CD4-positive, CD25-positive, alpha-beta regulatory T cell (primary cell): ENCODE measurements around the gene TLX1. TPM values are rescaled to one million over a fixed set of nuclear protein-coding genes. Genes with fewer than 3 reads are reported as not detected.
A peak's percentile ranks its signal among the peaks of the same experiment; 100 is the strongest.

ENCODE experiments used
- ATAC-seq, 2 donors: fragments of 150-1000 bp; cut with Tn5 transposase; one replicate each; pipeline ENCODE4 v1.10.0; 2021; ENCODE audit warnings: low read depth in 2 of 2, moderate number of reproducible peaks in 2 of 2, moderate library complexity in 1 of 2
- DNase-seq, 3 donors: peaks; one replicate each; pipeline versions ENCODE4 v3.0.0 to v3.0.0-alpha.2; 2012 to 2022; ENCODE audit warnings: mixed read lengths in 1 of 3
- H3K27ac ChIP-seq: one replicate; pipeline ENCODE4 v1.7.0; 2013; ENCODE audit warnings: mild to moderate bottlenecking, low read length; ENCODE audit not compliant: insufficient read depth, poor library complexity, severe bottlenecking
- H3K27me3 ChIP-seq: one replicate; pipeline ENCODE4 v1.7.0; 2013; ENCODE audit warnings: low read length; ENCODE audit not compliant: control insufficient read depth, insufficient read depth
- H3K36me3 ChIP-seq: one replicate; pipeline ENCODE4 v1.7.0; 2013; ENCODE audit warnings: mild to moderate bottlenecking, low read length, moderate library complexity; ENCODE audit not compliant: control insufficient read depth, insufficient read depth
- H3K4me1 ChIP-seq: 2 replicates; pipeline ENCODE4 v1.7.0; 2013; ENCODE audit warnings: mild to moderate bottlenecking, low read length; ENCODE audit not compliant: insufficient read depth, control insufficient read depth, poor library complexity, severe bottlenecking
- H3K4me3 ChIP-seq: one replicate; pipeline ENCODE4 v1.7.0; 2013; ENCODE audit warnings: low read depth, mild to moderate bottlenecking, low read length, moderate library complexity
- H3K9me3 ChIP-seq, 2 experiments: 1 replicate in 1 of 2; 2 replicates in 1 of 2; pipeline ENCODE4 v1.7.0; 2013; ENCODE audit warnings: low read length in 2 of 2, mild to moderate bottlenecking in 1 of 2, moderate library complexity in 1 of 2; ENCODE audit not compliant: control insufficient read depth in 2 of 2
- H3K27ac Mint-ChIP-seq, 3 donors: one replicate each; pipeline ENCODE4 v1.8.0; 2020 to 2022; ENCODE audit warnings: mild to moderate bottlenecking in 3 of 3, mixed read lengths in 3 of 3, moderate library complexity in 2 of 3
- H3K27me3 Mint-ChIP-seq: one replicate; pipeline ENCODE4 v1.8.0; 2022; ENCODE audit warnings: mild to moderate bottlenecking, mixed read lengths
- H3K36me3 Mint-ChIP-seq: one replicate; pipeline ENCODE4 v1.8.0; 2020; ENCODE audit warnings: mixed read lengths
- H3K4me1 Mint-ChIP-seq, 4 donors: one replicate each; pipeline ENCODE4 v1.8.0; 2020 to 2022; ENCODE audit warnings: mixed read lengths in 4 of 4, mild to moderate bottlenecking in 1 of 4
- H3K4me3 Mint-ChIP-seq, 4 donors: one replicate each; pipeline ENCODE4 v1.8.0; 2020 to 2022; ENCODE audit warnings: mild to moderate bottlenecking in 4 of 4, mixed read lengths in 4 of 4, moderate library complexity in 3 of 4
- H3K9me3 Mint-ChIP-seq, 7 donors: one replicate each; pipeline ENCODE4 v1.8.0; 2020 to 2022; ENCODE audit warnings: mixed read lengths in 7 of 7, mild to moderate bottlenecking in 3 of 7, moderate library complexity in 2 of 7
- polyA plus RNA-seq, 4 donors: library from polyadenylated mRNA; unstranded; fragments of 300-500 nt; fragmentation: Illumina TruSeq; gene quantifications; one replicate each; pipeline ENCODE4 v1.2.3, GENCODE V29; 2021
- total RNA-seq: library from RNA; stranded (reverse); gene quantifications from one replicate; pipeline ENCODE4 v1.2.3, GENCODE V29; 2022

TLX1 gene
- total RNA-seq (not detected), polyA plus RNA-seq (not detected)

DNA sequence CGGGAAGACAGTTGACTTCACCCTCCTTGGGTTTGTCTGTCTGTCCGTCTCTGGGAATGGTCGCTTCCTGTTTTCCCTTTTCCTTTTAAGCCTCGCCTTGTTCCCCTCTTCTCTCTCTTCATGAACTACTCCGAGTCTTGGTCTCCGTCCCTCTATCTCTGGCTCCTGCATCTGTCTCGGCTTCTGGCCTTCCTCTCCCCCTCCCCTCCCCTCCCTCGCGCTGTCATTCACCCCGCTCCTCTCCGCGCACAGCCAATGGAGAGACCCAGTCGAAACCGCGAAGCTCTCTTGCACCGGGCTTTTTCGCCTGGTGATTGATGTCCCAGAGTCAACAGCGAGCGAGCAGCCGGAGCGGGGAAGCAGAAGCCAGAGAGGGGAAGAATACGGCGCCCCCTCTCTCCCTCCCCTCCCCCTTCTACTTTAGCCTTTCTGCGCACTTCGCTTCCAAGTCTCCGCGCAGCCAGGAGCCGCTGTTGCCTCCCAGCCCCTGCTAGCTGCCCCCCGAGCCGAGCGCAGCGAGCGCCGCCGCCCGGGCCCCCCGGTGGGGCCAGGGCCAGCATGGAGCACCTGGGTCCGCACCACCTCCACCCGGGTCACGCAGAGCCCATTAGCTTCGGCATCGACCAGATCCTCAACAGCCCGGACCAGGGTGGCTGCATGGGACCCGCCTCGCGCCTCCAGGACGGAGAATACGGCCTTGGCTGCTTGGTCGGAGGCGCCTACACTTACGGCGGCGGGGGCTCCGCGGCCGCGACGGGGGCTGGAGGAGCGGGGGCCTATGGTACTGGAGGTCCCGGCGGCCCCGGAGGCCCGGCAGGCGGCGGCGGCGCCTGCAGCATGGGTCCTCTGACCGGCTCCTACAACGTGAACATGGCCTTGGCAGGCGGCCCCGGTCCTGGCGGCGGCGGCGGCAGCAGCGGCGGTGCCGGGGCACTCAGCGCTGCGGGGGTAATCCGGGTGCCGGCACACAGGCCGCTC lies at the start of gene TLX1:
TSS of gene TLX1 (plus strand) at position 317 of the 978 bp plus-strand sequence. CDS start at position 559, 242 bp downstream.
- H3K9me3 Mint-ChIP-seq: peaks cover 0 to 5% (median 0%) of the 10 kb centered on the region in 7 donors
- Histone ChIP-seq H3K4me3 (no peak within 1 kb of the TSS), H3K4me1 (peaks cover 42% of the 10 kb centered on the region), H3K27ac (no peak within 1 kb of the TSS), H3K27me3 (peaks cover 36% of the 10 kb centered on the region), H3K9me3 (no peaks in the 10 kb centered on the region), H3K36me3 (no peaks in the 10 kb centered on the region)
- H3K27me3 Mint-ChIP-seq: peaks cover 87% of the 10 kb centered on the region
- H3K4me3 Mint-ChIP-seq: peak within 1 kb of the TSS; percentile 16 to 84 (median 66)
- no peak for ATAC-seq
- no peaks in the 10 kb centered on the region for H3K36me3 Mint-ChIP-seq
- H3K27ac Mint-ChIP-seq: no peak within 1 kb of the TSS
- DNase-seq: no peak
- peaks cover 0 to 41% (median 17%) of the 10 kb centered on the region in 4 donors for H3K4me1 Mint-ChIP-seq

DNA sequence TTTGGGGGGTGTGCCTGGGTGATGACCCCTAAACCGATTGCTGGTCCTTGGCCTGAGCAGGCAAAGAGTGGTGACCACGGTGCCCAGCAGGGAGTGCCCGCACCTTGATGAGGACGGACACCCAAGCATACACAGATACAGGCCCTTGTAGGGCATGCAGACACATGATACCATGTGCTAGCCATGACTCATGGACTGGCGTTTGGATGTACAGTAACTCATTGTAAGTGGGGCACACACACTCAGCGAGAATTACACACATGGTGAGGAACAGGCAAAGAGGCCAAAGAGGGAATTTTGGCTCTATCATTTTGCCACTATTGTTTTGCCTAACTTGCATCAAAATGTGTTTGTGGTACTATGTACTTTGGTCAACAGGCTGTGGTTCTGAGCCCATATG lies 45.3 kb upstream of the TLX1 start:
- H3K27me3 Mint-ChIP-seq: peaks cover 78% of the 10 kb centered on the region

DNA sequence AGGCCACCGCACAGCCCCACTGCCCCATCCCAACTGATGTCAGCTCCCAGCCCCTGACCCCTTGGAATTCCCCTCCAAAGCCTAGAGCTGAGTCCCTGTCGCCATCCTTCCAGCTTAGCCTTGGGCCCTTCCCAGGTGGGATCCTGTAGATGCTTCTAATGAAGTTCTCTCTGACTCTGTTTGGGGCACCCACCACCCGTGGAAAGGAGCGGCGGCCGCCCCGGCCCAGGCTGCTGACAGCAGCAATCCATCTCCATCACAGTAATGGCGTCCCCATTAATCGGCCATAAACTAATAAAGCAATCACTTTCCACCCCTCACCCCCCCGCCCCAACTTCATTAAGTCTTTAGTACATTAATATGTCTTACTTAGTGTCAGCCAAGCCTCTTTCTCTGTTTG lies 43.7 kb upstream of the TLX1 start:
- H3K4me3 ChIP-seq: no peak overlapping the region
- H3K36me3 ChIP-seq: no peaks in the 10 kb centered on the region
- no peaks in the 10 kb centered on the region for H3K9me3 ChIP-seq
- H3K4me1 Mint-ChIP-seq: no peaks in the 10 kb centered on the region
- H3K4me1 ChIP-seq: no peaks in the 10 kb centered on the region
- peaks cover 79% of the 10 kb centered on the region for H3K27me3 Mint-ChIP-seq
- DNase-seq (no peak), ATAC-seq (no peak)
- no peak overlapping the region for H3K27ac ChIP-seq
- no peak overlapping the region for H3K27ac Mint-ChIP-seq
- peaks cover 0 to 2% (median 0%) of the 10 kb centered on the region in 7 donors for H3K9me3 Mint-ChIP-seq
- peaks cover 8% of the 10 kb centered on the region for H3K27me3 ChIP-seq
- no peaks in the 10 kb centered on the region for H3K36me3 Mint-ChIP-seq
- H3K4me3 Mint-ChIP-seq: peak overlapping the region in 1 of 4 donors; percentile 18

More for the DNA sequence above, 45.3 kb upstream of the TLX1 start:
- Mint-ChIP-seq H3K27ac (no peak overlapping the region), H3K4me3 (no peak overlapping the region), H3K9me3 (peaks cover 0 to 2% (median 0%) of the 10 kb centered on the region in 7 donors), H3K4me1 (no peaks in the 10 kb centered on the region), H3K36me3 (no peaks in the 10 kb centered on the region)
- H3K4me3 ChIP-seq: no peak overlapping the region
- H3K9me3 ChIP-seq: no peaks in the 10 kb centered on the region
- DNase-seq (no peak), ATAC-seq (no peak)
- peaks cover 11% of the 10 kb centered on the region for H3K27me3 ChIP-seq
- H3K36me3 ChIP-seq: no peaks in the 10 kb centered on the region
- no peaks in the 10 kb centered on the region for H3K4me1 ChIP-seq
- no peak overlapping the region for H3K27ac ChIP-seq

DNA sequence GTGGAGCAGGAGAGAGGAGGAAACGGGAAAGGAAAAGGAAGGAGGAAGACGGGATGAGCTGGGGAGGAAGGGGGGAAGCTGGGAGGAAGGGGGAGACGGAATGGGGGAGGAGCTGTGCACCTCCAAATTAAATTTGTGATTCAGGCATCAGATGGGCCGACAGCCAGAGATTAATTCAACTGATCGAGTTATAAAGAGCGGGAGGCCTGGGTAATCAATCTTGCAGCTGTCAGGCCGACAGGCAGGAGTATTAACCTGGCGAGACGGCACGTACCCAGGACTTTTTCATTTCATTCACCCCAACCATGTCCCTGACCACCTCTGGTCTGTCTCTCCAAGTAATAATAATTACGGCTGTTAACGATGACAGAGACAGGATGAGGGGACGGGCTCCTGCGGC lies 43.1 kb upstream of the TLX1 start:
- H3K4me3 Mint-ChIP-seq: no peak overlapping the region
- H3K27me3 ChIP-seq: peaks cover 5% of the 10 kb centered on the region
- no peaks in the 10 kb centered on the region for H3K4me1 Mint-ChIP-seq
- H3K27ac ChIP-seq: no peak overlapping the region
- H3K36me3 Mint-ChIP-seq: no peaks in the 10 kb centered on the region
- ATAC-seq (no peak), DNase-seq (no peak)
- no peaks in the 10 kb centered on the region for H3K36me3 ChIP-seq
- H3K9me3 ChIP-seq: no peaks in the 10 kb centered on the region
- H3K27ac Mint-ChIP-seq: no peak overlapping the region
- peaks cover 79% of the 10 kb centered on the region for H3K27me3 Mint-ChIP-seq
- H3K4me1 ChIP-seq: no peaks in the 10 kb centered on the region
- H3K4me3 ChIP-seq: no peak overlapping the region
- peaks cover 0 to 2% (median 0%) of the 10 kb centered on the region in 7 donors for H3K9me3 Mint-ChIP-seq

DNA sequence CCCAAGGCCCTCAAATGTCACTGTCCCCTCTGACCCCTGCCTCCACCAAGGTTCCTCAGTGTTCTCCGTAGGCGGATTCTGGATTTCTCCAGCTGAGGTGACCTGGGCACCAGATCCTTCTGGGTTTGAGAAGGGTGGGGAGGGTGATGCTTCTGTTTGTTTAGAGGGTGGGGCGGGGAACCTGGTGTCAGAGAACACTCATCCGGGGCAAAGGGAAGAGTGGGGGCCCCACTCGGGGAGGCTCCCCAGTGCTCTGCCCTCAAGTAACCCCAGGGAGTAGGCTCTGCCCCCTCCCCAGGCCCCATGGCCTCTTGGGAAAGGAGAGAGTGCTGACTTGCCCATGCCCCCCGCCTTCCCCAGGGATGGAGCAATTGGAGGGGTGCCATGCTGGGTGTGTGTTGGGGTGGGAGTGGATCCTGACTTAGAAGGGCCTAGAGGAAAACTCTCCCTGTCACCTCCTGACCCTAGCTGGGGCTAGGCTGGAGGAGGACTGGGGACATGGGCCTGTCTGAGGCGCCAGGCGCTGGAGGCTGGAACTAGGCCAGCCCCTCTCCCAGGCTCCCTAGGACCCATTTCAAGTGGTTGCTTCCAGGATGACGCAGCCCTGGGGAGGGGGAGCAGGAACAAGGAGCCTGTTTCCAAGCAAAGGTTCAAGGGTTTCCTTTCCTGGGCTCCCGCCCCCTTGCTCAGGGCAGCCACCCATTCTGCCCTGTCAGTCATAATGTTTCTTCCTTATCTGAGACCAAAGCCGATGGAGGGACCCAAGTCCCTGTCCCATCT lies 41.4 kb upstream of the TLX1 start:
- Histone ChIP-seq H3K36me3 (no peaks in the 10 kb centered on the region), H3K4me3 (no peak overlapping the region), H3K9me3 (no peaks in the 10 kb centered on the region), H3K27me3 (peaks cover 5% of the 10 kb centered on the region), H3K4me1 (no peaks in the 10 kb centered on the region), H3K27ac (no peak overlapping the region)
- H3K27ac Mint-ChIP-seq: no peak overlapping the region
- H3K27me3 Mint-ChIP-seq: peaks cover 77% of the 10 kb centered on the region
- ATAC-seq (no peak), DNase-seq (no peak)
- H3K4me3 Mint-ChIP-seq: no peak overlapping the region
- H3K9me3 Mint-ChIP-seq: peaks cover 0 to 1% (median 0%) of the 10 kb centered on the region in 7 donors
- no peaks in the 10 kb centered on the region for H3K36me3 Mint-ChIP-seq
- no peaks in the 10 kb centered on the region for H3K4me1 Mint-ChIP-seq

DNA sequence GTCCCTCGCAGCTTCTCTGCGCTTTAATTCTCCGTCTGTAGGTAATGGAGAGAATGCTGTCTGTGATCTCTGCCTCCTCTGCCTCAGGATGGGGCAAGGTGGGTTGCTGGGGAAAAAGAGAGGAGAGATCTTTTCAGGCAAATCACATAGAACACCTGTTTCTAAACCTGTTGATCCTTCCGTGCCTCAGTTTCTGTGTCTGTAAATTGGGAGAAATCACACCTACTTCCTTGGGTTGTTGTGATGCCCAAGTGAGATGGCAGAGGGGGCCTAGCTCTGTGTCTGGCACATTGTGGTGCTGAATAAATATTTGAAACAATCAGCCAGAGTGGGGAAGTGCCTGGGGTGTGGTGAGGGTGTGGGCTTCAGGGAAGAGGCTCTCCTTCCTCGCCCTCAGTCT lies 40.5 kb upstream of the TLX1 start:
- H3K4me1 Mint-ChIP-seq: peaks cover 0 to 2% (median under 1%) of the 10 kb centered on the region in 4 donors
- Histone ChIP-seq H3K4me1 (peaks cover 3% of the 10 kb centered on the region), H3K4me3 (no peak overlapping the region), H3K36me3 (no peaks in the 10 kb centered on the region), H3K27me3 (peaks cover 5% of the 10 kb centered on the region), H3K9me3 (no peaks in the 10 kb centered on the region), H3K27ac (no peak overlapping the region)
- ATAC-seq (no peak), DNase-seq (no peak)
- peaks cover 68% of the 10 kb centered on the region for H3K27me3 Mint-ChIP-seq
- H3K4me3 Mint-ChIP-seq: no peak overlapping the region
- no peaks in the 10 kb centered on the region for H3K36me3 Mint-ChIP-seq
- H3K9me3 Mint-ChIP-seq: peaks cover 0 to 1% (median 0%) of the 10 kb centered on the region in 7 donors
- H3K27ac Mint-ChIP-seq: peak overlapping the region in 1 of 3 donors; percentile 21

DNA sequence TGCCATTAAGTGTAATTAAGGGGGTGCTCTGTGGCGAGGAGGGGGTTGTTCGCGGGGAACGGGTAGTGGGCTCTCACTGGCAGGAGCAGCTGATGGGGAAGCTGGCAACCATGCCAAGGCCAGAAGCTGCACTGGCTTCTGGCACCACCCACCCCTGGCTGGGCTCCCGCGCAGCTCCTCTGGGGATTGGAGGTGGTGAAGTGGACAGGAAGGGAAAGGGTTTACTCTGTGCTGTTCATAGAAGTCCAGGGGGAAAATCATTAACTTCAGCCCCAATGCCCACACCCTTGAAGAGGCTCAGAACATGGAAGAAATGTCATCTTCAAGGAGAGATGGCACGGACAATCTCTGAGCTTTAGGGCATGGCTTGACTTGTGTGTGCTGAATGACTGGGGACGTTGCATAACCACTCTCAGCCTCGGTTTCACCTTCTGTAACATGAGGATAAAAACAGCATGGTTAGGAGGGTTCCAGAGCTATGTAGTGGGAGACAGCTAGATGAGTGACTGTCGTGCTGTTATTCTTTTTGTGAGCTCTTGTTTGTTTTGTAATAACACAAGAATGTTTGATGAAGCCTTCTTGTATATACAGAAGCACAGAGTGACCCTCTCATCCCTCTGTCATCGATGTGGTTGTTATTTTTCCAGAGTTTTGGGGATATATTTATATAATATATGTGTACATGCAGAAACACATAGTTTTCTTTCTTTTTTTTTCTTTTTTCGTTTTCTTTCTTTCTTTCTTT lies 39.4 kb upstream of the TLX1 start:
- no peak for ATAC-seq
- H3K27me3 ChIP-seq: no peaks in the 10 kb centered on the region
- H3K27ac Mint-ChIP-seq: no peak overlapping the region

More for the DNA sequence above, 39.4 kb upstream of the TLX1 start:
- H3K36me3 ChIP-seq: no peaks in the 10 kb centered on the region
- no peak overlapping the region for H3K27ac ChIP-seq
- H3K4me3 ChIP-seq: no peak overlapping the region
- Mint-ChIP-seq H3K9me3 (peaks cover 0 to 1% (median 0%) of the 10 kb centered on the region in 7 donors), H3K4me3 (no peak overlapping the region), H3K36me3 (no peaks in the 10 kb centered on the region), H3K4me1 (peaks cover 0 to 4% (median 2%) of the 10 kb centered on the region in 4 donors), H3K27me3 (peaks cover 60% of the 10 kb centered on the region)
- no peaks in the 10 kb centered on the region for H3K9me3 ChIP-seq
- H3K4me1 ChIP-seq: peaks cover 5% of the 10 kb centered on the region
- no peak for DNase-seq
